ENCODE data around the gene ASPSCR1.

Gene ASPSCR1

DNA sequence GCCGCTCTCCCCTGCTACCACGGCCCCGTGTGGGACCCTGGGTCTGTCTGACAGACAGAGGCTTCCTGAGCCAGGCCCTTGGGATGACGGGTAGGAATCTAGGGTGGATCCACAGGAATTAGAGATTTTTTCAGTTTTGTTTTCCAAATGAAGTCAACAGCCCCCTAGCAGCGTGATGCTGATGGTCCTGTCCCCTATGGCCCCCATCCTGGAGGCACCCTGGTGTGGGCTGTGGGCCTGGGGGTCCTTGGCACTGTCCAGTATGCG lies 29.7 kb downstream of the ASPSCR1 start:
- TF ChIP-seq, protein P1, sequence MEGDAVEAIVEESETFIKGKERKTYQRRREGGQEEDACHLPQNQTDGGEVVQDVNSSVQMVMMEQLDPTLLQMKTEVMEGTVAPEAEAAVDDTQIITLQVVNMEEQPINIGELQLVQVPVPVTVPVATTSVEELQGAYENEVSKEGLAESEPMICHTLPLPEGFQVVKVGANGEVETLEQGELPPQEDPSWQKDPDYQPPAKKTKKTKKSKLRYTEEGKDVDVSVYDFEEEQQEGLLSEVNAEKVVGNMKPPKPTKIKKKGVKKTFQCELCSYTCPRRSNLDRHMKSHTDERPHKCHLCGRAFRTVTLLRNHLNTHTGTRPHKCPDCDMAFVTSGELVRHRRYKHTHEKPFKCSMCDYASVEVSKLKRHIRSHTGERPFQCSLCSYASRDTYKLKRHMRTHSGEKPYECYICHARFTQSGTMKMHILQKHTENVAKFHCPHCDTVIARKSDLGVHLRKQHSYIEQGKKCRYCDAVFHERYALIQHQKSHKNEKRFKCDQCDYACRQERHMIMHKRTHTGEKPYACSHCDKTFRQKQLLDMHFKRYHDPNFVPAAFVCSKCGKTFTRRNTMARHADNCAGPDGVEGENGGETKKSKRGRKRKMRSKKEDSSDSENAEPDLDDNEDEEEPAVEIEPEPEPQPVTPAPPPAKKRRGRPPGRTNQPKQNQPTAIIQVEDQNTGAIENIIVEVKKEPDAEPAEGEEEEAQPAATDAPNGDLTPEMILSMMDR (IDR thresholded peaks at IDR 0.05; ENCODE audit: insufficient read depth, low read length, poor library complexity, severe bottlenecking): no peak
- TF ChIP-seq EZH2phosphoT487 (conservative IDR thresholded peaks at IDR 0.05; ENCODE audit: low read length): no peak
- no peaks in the 10 kb centered on the region for H3K9me2 ChIP-seq (replicated peaks; ENCODE audit: insufficient read depth, low read length)
- no peaks in the 10 kb centered on the region for H3K79me2 ChIP-seq (ENCODE audit: insufficient read depth, low read length)
- H3K27ac ChIP-seq (ENCODE audit: low read depth, low read length): no peak overlapping the region
- H3K36me3 ChIP-seq (ENCODE audit: low read length): no peaks in the 10 kb centered on the region
- no peaks in the 10 kb centered on the region for H3K27me3 ChIP-seq (ENCODE audit: low read length)
- H3F3A ChIP-seq (ENCODE audit: insufficient read depth): no peaks in the 10 kb centered on the region
- no peak overlapping the region for H3K9ac ChIP-seq (ENCODE audit: low read length)
- no peaks in the 10 kb centered on the region for H4K20me1 ChIP-seq (ENCODE audit: low read depth, low read length)
- H2AFZ ChIP-seq (ENCODE audit: low read depth, low read length, severe bottlenecking): no peak overlapping the region
- H3K4me2 ChIP-seq (ENCODE audit: low read depth, low read length, poor library complexity, severe bottlenecking): no peak overlapping the region
- H3K9me3 ChIP-seq (ENCODE audit: insufficient read depth, low read length): no peaks in the 10 kb centered on the region
- no peak overlapping the region for H3K4me3 ChIP-seq (ENCODE audit: insufficient read depth, low read length, poor library complexity, severe bottlenecking)

GRCh38 chr17:82007495-82008257 lies 30.2 kb downstream of the ASPSCR1 start:
- Histone ChIP-seq H3K27ac (ENCODE audit: low read depth, low read length) (no peak overlapping the region), H3K4me2 (ENCODE audit: low read depth, low read length, poor library complexity, severe bottlenecking) (no peak overlapping the region), H3K4me3 (ENCODE audit: insufficient read depth, low read length, poor library complexity, severe bottlenecking) (no peak overlapping the region), H3K27me3 (ENCODE audit: low read length) (no peaks in the 10 kb centered on the region), H3K79me2 (ENCODE audit: insufficient read depth, low read length) (no peaks in the 10 kb centered on the region), H4K20me1 (ENCODE audit: low read depth, low read length) (no peaks in the 10 kb centered on the region), H3K9me3 (ENCODE audit: insufficient read depth, low read length) (no peaks in the 10 kb centered on the region), H3F3A (ENCODE audit: insufficient read depth) (no peaks in the 10 kb centered on the region), H3K9me2 (replicated peaks; ENCODE audit: insufficient read depth, low read length) (no peaks in the 10 kb centered on the region), H2AFZ (ENCODE audit: low read depth, low read length, severe bottlenecking) (no peak overlapping the region), H3K36me3 (ENCODE audit: low read length) (no peaks in the 10 kb centered on the region), H3K9ac (ENCODE audit: low read length) (no peak overlapping the region)
- no peak for TF ChIP-seq EZH2phosphoT487 (conservative IDR thresholded peaks at IDR 0.05; ENCODE audit: low read length)
- TF ChIP-seq, protein P1 (IDR thresholded peaks at IDR 0.05; ENCODE audit: insufficient read depth, low read length, poor library complexity, severe bottlenecking): no peak

DNA sequence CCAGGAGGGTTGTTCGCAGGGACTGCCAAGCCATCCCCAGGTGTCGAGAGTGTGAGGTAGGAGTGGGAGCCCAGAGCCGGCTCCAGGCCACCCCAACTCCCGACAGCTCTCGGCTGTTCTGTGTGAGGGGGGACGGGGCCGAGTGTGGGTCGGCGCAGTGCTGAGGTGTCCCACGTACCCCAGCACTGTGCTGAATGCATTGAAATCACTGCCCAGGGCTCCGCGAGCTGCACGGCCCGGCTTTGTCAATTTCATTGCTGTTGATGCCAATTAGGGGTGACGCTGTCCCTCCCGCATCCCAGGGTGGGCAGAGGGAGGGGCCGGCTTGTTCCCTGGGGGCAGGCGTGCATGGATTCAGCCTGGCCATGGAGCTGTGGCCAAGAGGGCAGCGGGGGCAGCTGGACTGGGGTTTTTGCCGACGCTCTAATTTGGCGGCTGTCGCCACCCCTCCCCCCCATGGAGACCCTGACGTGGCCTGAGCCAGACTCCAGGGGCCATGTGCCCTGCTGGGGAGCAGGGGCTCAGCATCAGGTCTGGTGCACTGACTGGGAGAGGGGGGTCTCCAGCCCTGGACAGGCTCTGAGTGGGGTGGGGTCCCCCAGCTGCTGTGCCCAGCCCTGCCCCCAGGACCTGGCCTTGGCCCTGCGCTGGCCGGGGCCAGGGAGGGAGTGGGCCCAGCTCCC lies 31.0 kb downstream of the ASPSCR1 start:
- Histone ChIP-seq H3K9me3 (ENCODE audit: insufficient read depth, low read length) (no peaks in the 10 kb centered on the region), H3K9ac (ENCODE audit: low read length) (no peak overlapping the region)

More for the DNA sequence above, 31.0 kb downstream of the ASPSCR1 start:
- Histone ChIP-seq H3K4me2 (ENCODE audit: low read depth, low read length, poor library complexity, severe bottlenecking) (no peak overlapping the region), H3K9me2 (replicated peaks; ENCODE audit: insufficient read depth, low read length) (no peaks in the 10 kb centered on the region), H2AFZ (ENCODE audit: low read depth, low read length, severe bottlenecking) (no peak overlapping the region), H4K20me1 (ENCODE audit: low read depth, low read length) (no peaks in the 10 kb centered on the region), H3K27me3 (ENCODE audit: low read length) (no peaks in the 10 kb centered on the region), H3K79me2 (ENCODE audit: insufficient read depth, low read length) (no peaks in the 10 kb centered on the region), H3K36me3 (ENCODE audit: low read length) (no peaks in the 10 kb centered on the region), H3F3A (ENCODE audit: insufficient read depth) (no peaks in the 10 kb centered on the region), H3K27ac (ENCODE audit: low read depth, low read length) (no peak overlapping the region), H3K4me3 (ENCODE audit: insufficient read depth, low read length, poor library complexity, severe bottlenecking) (no peak overlapping the region)
- TF ChIP-seq, protein P1 (IDR thresholded peaks at IDR 0.05; ENCODE audit: insufficient read depth, low read length, poor library complexity, severe bottlenecking): no peak
- TF ChIP-seq EZH2phosphoT487 (conservative IDR thresholded peaks at IDR 0.05; ENCODE audit: low read length): no peak

All from SU-DHL-6 (cell line).